OCI-LY1 (cell line): ENCODE data around the gene SEZ6.

ENCODE experiments used
- H2AFZ ChIP-seq: fragments of 200-600 bp; sonication (generic), shearing (Covaris generic); 2 replicates; pipeline ENCODE4 v1.6.0; 2014; ENCODE audit warnings: antibody characterized with exemption, mild to moderate bottlenecking, low read length
- H3F3A ChIP-seq: fragments of 200-600 bp; sonication (generic), shearing (Covaris generic); 2 replicates; pipeline ENCODE4 v1.6.0; 2014; ENCODE audit warnings: mild to moderate bottlenecking, antibody characterized with exemption, low read length, moderate library complexity; ENCODE audit not compliant: insufficient read depth
- H3K27ac ChIP-seq: fragments of 200-600 bp; sonication (generic); 2 replicates; pipeline ENCODE4 v1.5.1; 2014; ENCODE audit warnings: low read length, mixed run types, mild to moderate bottlenecking, low read depth; ENCODE audit not compliant: poor library complexity, severe bottlenecking
- H3K27me3 ChIP-seq: fragments of 200-600 bp; sonication (generic); 2 replicates; pipeline ENCODE4 v1.6.0; 2014; ENCODE audit warnings: antibody characterized with exemption, mild to moderate bottlenecking, low read length, moderate library complexity; ENCODE audit not compliant: insufficient read depth
- H3K36me3 ChIP-seq: fragments of 200-600 bp; sonication (generic); 2 replicates; pipeline ENCODE4 v1.6.1; 2014; ENCODE audit warnings: mild to moderate bottlenecking, antibody characterized with exemption, low read length, moderate library complexity, mixed read lengths; ENCODE audit not compliant: insufficient read depth
- H3K4me1 ChIP-seq: fragments of 200-600 bp; sonication (generic); 2 replicates; pipeline ENCODE4 v1.5.1; 2014; ENCODE audit warnings: mild to moderate bottlenecking, low read length, moderate library complexity; ENCODE audit not compliant: insufficient read depth, severe bottlenecking
- H3K4me2 ChIP-seq: fragments of 200-600 bp; sonication (generic), shearing (Covaris generic); 2 replicates; pipeline ENCODE4 v1.6.1; 2014; ENCODE audit warnings: low read length
- H3K4me3 ChIP-seq: fragments of 200-600 bp; sonication (generic); 2 replicates; pipeline ENCODE4 v1.5.1; 2014; ENCODE audit warnings: low read length, low read depth, mild to moderate bottlenecking, mixed read lengths; ENCODE audit not compliant: poor library complexity, severe bottlenecking
- H3K79me2 ChIP-seq: fragments of 200-600 bp; shearing (Covaris generic); 2 replicates; pipeline ENCODE4 v1.6.1; 2016; ENCODE audit warnings: mixed run types, low read length, mixed read lengths; ENCODE audit not compliant: insufficient read depth
- H3K9ac ChIP-seq: fragments of 200-600 bp; sonication (generic), shearing (Covaris generic); 2 replicates; pipeline ENCODE4 v1.6.1; 2014; ENCODE audit warnings: mild to moderate bottlenecking, low read length, mixed read lengths
- H3K9me2 ChIP-seq: fragments of 200-600 bp; sonication (generic), shearing (Covaris generic); 2 replicates; pipeline ENCODE4 v1.6.1; 2014; ENCODE audit warnings: low read depth, mild to moderate bottlenecking, low read length, mixed read lengths
- H3K9me3 ChIP-seq: fragments of 200-600 bp; shearing (Covaris generic); 2 replicates; pipeline ENCODE4 v1.6.1; 2014; ENCODE audit warnings: low read length, mixed read lengths
- H4K20me1 ChIP-seq: fragments of 200-600 bp; sonication (generic), shearing (Covaris generic); 2 replicates; pipeline ENCODE4 v1.6.0; 2016; ENCODE audit warnings: mild to moderate bottlenecking, low read length; ENCODE audit not compliant: insufficient read depth
- EZH2 ChIP-seq: fragments of 200-600 bp; sonication (generic), shearing (Covaris generic); IDR thresholded peaks from 2 replicates; pipeline ENCODE4 v1.8.0; 2017; ENCODE audit warnings: borderline replicate concordance, mixed run types, mild to moderate bottlenecking, antibody characterized with exemption, low read length, moderate library complexity, mixed read lengths
- TF ChIP-seq, protein P1 (sequence below): fragments of 200-600 bp; sonication (generic), shearing (Covaris generic); IDR thresholded peaks from 2 replicates; pipeline ENCODE4 v1.5.1; 2017; ENCODE audit warnings: mild to moderate bottlenecking, antibody characterized with exemption, low read length, moderate library complexity, mixed read lengths

SEZ6 gene

DNA sequence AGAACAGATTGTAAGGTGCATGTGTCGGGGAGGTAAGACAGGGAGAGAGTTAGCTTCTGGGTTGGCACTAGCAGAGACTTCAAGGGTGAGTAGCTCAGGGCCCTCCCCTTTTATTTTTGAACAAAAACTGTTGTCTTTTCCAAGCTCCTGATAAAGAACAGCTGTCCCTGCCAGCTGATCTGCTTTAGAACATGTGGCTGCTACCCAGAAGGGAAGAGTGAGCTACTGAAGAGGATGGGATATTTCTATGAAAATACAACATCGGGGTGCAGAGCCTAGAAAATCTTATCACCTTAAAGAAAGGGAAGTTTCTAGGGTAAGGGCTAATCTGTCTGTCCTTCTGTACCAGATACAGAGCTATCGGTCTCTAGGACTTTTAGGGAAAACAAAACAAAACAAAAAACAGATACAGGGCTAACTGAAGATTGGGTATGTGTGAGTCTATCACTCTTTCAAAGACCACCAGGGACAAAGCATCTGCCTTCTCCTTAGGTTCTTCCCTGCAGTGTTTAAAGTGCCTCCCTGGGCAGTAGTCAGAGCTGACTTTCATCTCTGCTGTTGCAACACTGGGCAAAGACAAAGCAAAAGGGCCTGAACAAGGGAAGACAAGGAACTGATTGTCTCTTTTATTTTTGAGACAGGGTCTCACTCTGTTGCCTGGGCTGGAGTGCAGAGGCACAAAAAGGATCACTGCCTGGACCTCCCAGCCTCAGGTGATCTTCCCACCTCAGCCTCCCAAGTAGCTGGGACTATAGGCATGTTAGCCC lies 97.9 kb downstream of the SEZ6 start:
- H3K9me2 ChIP-seq = no peaks in the 10 kb centered on the region
- H2AFZ ChIP-seq = no peak overlapping the region
- H3K4me1 ChIP-seq = peaks cover 6% of the 10 kb centered on the region
- no peaks in the 10 kb centered on the region for H4K20me1 ChIP-seq
- H3K27ac ChIP-seq = no peak overlapping the region
- H3K4me3 ChIP-seq = no peak overlapping the region
- peaks cover 5% of the 10 kb centered on the region; the same call in 1 of the 2 replicates for H3F3A ChIP-seq
- H3K36me3 ChIP-seq = peaks cover 71% of the 10 kb centered on the region
- no peaks in the 10 kb centered on the region for H3K27me3 ChIP-seq
- no peaks in the 10 kb centered on the region for H3K9me3 ChIP-seq
- no peaks in the 10 kb centered on the region for H3K79me2 ChIP-seq
- H3K4me2 ChIP-seq = no peak overlapping the region
- no peak overlapping the region for H3K9ac ChIP-seq
- no peak for TF ChIP-seq EZH2
- TF ChIP-seq, protein P1, sequence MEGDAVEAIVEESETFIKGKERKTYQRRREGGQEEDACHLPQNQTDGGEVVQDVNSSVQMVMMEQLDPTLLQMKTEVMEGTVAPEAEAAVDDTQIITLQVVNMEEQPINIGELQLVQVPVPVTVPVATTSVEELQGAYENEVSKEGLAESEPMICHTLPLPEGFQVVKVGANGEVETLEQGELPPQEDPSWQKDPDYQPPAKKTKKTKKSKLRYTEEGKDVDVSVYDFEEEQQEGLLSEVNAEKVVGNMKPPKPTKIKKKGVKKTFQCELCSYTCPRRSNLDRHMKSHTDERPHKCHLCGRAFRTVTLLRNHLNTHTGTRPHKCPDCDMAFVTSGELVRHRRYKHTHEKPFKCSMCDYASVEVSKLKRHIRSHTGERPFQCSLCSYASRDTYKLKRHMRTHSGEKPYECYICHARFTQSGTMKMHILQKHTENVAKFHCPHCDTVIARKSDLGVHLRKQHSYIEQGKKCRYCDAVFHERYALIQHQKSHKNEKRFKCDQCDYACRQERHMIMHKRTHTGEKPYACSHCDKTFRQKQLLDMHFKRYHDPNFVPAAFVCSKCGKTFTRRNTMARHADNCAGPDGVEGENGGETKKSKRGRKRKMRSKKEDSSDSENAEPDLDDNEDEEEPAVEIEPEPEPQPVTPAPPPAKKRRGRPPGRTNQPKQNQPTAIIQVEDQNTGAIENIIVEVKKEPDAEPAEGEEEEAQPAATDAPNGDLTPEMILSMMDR = no peak

DNA sequence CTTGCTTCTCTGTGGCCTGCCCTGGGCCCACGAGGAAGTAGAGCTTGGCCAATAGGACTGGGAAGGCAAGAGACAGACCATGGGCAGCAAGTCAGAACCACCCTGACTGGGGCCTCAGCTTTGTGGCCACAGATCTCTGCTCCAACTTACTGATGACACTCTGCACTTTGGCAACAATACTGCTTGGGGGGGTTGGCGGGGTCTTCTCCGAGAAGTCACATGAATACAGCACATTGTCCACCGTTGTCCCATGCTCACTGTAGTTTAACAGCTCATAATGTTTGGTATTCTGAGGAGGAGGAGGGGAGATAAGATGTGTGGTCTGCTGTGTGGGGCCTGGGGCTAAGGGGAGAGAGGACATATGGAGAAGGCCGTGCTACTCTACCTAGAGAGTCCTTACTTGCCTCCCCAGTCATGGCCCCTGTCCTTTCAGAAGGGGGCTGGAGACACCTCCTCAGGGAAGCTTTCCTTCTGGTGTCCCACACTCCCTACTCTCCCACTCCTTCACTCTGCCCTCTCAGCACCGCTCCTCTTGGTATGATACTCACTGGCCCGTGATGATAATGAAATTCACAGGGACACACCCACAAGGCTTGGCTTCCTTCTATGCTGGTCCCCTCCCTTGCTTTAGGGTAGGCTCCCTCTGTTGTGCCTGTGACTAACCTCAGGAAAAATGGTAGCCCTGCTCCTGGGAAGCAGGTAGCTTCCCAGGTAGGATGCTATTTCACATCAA lies 99.0 kb downstream of the SEZ6 start:
- Histone ChIP-seq H3K27me3 (no peaks in the 10 kb centered on the region), H3K9me3 (no peaks in the 10 kb centered on the region), H4K20me1 (no peaks in the 10 kb centered on the region), H3K79me2 (peaks cover 3% of the 10 kb centered on the region; the same call in 1 of the 2 replicates), H3K9ac (no peak overlapping the region), H3F3A (peaks cover 5% of the 10 kb centered on the region; the same call in 1 of the 2 replicates), H3K27ac (no peak overlapping the region), H3K4me3 (no peak overlapping the region), H3K4me2 (no peak overlapping the region), H3K9me2 (no peaks in the 10 kb centered on the region), H2AFZ (no peak overlapping the region), H3K4me1 (peaks cover 10% of the 10 kb centered on the region), H3K36me3 (peaks cover 60% of the 10 kb centered on the region)
- TF ChIP-seq EZH2 = no peak
- TF ChIP-seq, protein P1 = no peak

DNA sequence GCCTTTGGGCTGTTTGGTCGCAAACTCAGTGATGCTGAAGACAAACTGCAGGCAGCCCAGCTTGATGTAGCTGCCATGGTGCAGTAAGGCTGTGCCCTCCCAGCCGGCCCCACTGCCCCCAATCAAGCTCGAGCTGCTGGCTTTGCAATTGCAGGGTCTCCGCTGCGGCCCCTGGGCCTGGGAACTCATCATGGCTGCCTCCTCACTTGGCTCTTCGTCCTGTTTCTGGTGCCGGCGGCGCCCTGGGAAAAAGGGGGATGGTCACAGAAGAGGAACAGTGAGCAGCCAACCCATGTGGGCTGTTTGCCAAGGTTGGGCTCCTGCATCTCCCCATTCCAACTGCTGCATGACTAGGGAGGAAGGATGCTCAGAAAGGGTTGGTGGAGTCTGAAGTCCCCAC lies 99.6 kb downstream of the SEZ6 start:
- Histone ChIP-seq H3K9me3 (no peaks in the 10 kb centered on the region), H4K20me1 (no peaks in the 10 kb centered on the region), H3K9ac (no peak overlapping the region), H3K9me2 (no peaks in the 10 kb centered on the region), H3K27ac (no peak overlapping the region), H3K4me2 (no peak overlapping the region), H2AFZ (no peak overlapping the region), H3K4me3 (no peak overlapping the region), H3K36me3 (peaks cover 55% of the 10 kb centered on the region), H3K27me3 (no peaks in the 10 kb centered on the region), H3F3A (peaks cover 5% of the 10 kb centered on the region; the same call in 1 of the 2 replicates), H3K79me2 (peaks cover 9% of the 10 kb centered on the region; the same call in 1 of the 2 replicates), H3K4me1 (peaks cover 16% of the 10 kb centered on the region)
- no peak for TF ChIP-seq EZH2
- TF ChIP-seq, protein P1 = no peak
